Lung (tissue), 12 donors: Measurements from ENCODE around the gene GRM4. TPM values are rescaled to one million over a fixed set of nuclear protein-coding genes. Genes with fewer than 3 reads are reported as not detected.

Source experiments
- ATAC-seq: fragments of 200-7000 bp; cut with Tn5 transposase; one replicate; pipeline ENCODE4 v1.9.1; 2020; ENCODE audit warnings: moderate number of reproducible peaks; ENCODE audit not compliant: insufficient read depth, low FRiP score
- DNase-seq, 3 donors: peaks; one replicate each; pipeline ENCODE4 v3.0.0-alpha.2; 2013 to 2017
- H3K27ac ChIP-seq, 2 donors: one replicate each; pipeline ENCODE4 v1.5.1; 2013; ENCODE audit warnings: mild to moderate bottlenecking in 2 of 2, moderate library complexity in 2 of 2, control low read depth in 1 of 2, inconsistent platforms in 1 of 2, low read depth in 1 of 2, low read length in 1 of 2
- H3K27me3 ChIP-seq, 3 donors: one replicate each; pipeline ENCODE4 v1.5.1; 2013; ENCODE audit warnings: low read length in 2 of 3; ENCODE audit not compliant: control insufficient read depth in 3 of 3, insufficient read depth in 3 of 3
- H3K36me3 ChIP-seq, 4 donors: one replicate each; pipeline ENCODE4 v1.5.1; 2013; ENCODE audit warnings: low read length in 4 of 4, mild to moderate bottlenecking in 1 of 4, moderate library complexity in 1 of 4; ENCODE audit not compliant: control insufficient read depth in 4 of 4, insufficient read depth in 4 of 4
- H3K4me1 ChIP-seq, 5 donors: one replicate each; pipeline ENCODE4 v1.5.1; 2013; ENCODE audit warnings: low read length in 5 of 5, mild to moderate bottlenecking in 2 of 5, moderate library complexity in 1 of 5; ENCODE audit not compliant: control insufficient read depth in 5 of 5, insufficient read depth in 5 of 5
- H3K4me3 ChIP-seq: one replicate; pipeline ENCODE4 v1.5.1; 2013; ENCODE audit warnings: mild to moderate bottlenecking, control low read depth, moderate library complexity
- H3K9ac ChIP-seq, 2 donors: one replicate each; pipeline ENCODE4 v1.5.1; 2013; ENCODE audit warnings: low read length in 2 of 2, control low read depth in 1 of 2; ENCODE audit not compliant: insufficient read depth in 1 of 2
- H3K9me3 ChIP-seq, 4 donors: one replicate each; pipeline ENCODE4 v1.5.1; 2013; ENCODE audit warnings: low read length in 3 of 4, mild to moderate bottlenecking in 1 of 4, moderate library complexity in 1 of 4; ENCODE audit not compliant: control insufficient read depth in 4 of 4, insufficient read depth in 3 of 4
- WGBS, 2 donors: extraction: QIAGEN DNeasy Blood & Tissue Kit; methylation state at CpG; one replicate each; pipeline ENCODE4 v1.1.7; 2013; 5-methylcytosine and 5-hydroxymethylcytosine counted together
- polyA plus RNA-seq, 2 donors: library from polyadenylated mRNA; stranded (reverse); fragments of 200-250 nt; gene quantifications; one replicate each; pipeline ENCODE4 v1.2.1, GENCODE V29; 2013
- total RNA-seq, 2 donors: library from RNA; depleted of rRNA in 1 of 2; stranded (reverse); fragments of >200 nt in 1 of 2; gene quantifications; one replicate each; pipeline ENCODE4 v1.2.1, GENCODE V29; 2014 to 2021
- TF ChIP-seq, protein P1 (sequence below): IDR thresholded peaks from 2 replicates; pipeline ENCODE4 v1.5.1; 2012; ENCODE audit warnings: mild to moderate bottlenecking; ENCODE audit errors: control extremely low read depth, extremely low read depth
- donor health status: control.
- donor health status: control.
- donor health status: Bipolar disorder and iron deficiency.
- donor health status: healthy.
- donor health status: DM: yes; HTN: yes; CAD: no.

GRM4 gene
- total and polyA plus RNA-seq, 4 donors: 0.02 to 0.34 (median 0.09) TPM

DNA sequence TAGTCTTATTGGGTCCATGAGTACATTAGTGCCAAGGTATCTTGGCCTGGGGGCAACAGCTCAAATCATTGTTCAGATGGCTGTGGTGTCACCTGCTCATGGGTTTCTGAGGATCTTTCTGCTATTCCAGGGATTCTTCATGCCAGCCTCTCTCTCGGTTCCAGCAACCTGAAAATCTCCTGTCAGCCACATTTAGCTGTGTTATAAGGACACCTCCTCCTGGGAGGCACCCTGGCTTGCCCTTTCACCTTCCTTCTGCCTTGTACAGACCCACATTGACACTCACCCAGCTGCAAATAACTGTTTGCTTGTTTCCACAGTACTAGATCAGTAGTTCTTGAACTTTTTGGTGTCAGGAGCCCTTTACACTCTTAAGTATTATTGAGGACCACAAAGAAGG, 159.9 kb downstream of the GRM4 start:
- Histone ChIP-seq H3K36me3 (no peaks in the 10 kb centered on the region), H3K4me3 (no peak overlapping the region), H3K27ac (no peak overlapping the region), H3K4me1 (peaks cover 0 to 7% (median 0%) of the 10 kb centered on the region in 5 donors), H3K9me3 (no peaks in the 10 kb centered on the region), H3K27me3 (no peaks in the 10 kb centered on the region), H3K9ac (no peak overlapping the region)
- ATAC-seq: no peak
- 85 to 96% methylated on average over 1 of the region's 1 CpG for WGBS, 2 donors
- no peak for DNase-seq
- TF ChIP-seq, protein P1, sequence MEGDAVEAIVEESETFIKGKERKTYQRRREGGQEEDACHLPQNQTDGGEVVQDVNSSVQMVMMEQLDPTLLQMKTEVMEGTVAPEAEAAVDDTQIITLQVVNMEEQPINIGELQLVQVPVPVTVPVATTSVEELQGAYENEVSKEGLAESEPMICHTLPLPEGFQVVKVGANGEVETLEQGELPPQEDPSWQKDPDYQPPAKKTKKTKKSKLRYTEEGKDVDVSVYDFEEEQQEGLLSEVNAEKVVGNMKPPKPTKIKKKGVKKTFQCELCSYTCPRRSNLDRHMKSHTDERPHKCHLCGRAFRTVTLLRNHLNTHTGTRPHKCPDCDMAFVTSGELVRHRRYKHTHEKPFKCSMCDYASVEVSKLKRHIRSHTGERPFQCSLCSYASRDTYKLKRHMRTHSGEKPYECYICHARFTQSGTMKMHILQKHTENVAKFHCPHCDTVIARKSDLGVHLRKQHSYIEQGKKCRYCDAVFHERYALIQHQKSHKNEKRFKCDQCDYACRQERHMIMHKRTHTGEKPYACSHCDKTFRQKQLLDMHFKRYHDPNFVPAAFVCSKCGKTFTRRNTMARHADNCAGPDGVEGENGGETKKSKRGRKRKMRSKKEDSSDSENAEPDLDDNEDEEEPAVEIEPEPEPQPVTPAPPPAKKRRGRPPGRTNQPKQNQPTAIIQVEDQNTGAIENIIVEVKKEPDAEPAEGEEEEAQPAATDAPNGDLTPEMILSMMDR: no peak

DNA sequence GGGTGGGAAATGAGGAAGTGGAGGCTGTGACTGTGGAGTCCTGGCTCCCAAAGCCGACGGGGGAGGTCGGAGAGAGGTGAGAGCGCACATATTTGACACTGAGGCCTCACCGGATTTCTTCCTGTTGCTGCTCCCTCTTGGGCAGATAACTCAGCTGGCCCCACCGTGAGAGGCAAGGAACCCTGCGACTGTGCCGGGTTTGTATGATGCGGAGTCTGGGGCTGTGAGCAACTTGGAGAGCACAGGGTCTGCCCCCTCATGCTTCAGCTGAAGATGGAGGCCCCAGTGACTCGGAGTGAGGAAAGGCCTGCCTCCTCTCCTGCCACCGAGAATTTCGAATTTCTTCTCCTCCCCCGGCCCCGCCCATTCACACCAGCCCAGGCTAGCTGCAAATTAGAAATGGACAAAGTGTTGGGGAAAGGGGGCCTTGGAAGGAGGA, 160.6 kb downstream of the GRM4 start:
- Histone ChIP-seq H3K4me1 (peaks cover 0 to 7% (median 0%) of the 10 kb centered on the region in 5 donors), H3K27me3 (no peaks in the 10 kb centered on the region), H3K9me3 (no peaks in the 10 kb centered on the region), H3K27ac (no peak overlapping the region), H3K4me3 (no peak overlapping the region), H3K36me3 (no peaks in the 10 kb centered on the region), H3K9ac (no peak overlapping the region)
- TF ChIP-seq, protein P1: no peak
- DNase-seq: peak in 1 of 3 donors; percentile 11
- no peak for ATAC-seq
- WGBS, 2 donors: 74 to 86% methylated on average over 14 of the region's 14 CpGs

DNA sequence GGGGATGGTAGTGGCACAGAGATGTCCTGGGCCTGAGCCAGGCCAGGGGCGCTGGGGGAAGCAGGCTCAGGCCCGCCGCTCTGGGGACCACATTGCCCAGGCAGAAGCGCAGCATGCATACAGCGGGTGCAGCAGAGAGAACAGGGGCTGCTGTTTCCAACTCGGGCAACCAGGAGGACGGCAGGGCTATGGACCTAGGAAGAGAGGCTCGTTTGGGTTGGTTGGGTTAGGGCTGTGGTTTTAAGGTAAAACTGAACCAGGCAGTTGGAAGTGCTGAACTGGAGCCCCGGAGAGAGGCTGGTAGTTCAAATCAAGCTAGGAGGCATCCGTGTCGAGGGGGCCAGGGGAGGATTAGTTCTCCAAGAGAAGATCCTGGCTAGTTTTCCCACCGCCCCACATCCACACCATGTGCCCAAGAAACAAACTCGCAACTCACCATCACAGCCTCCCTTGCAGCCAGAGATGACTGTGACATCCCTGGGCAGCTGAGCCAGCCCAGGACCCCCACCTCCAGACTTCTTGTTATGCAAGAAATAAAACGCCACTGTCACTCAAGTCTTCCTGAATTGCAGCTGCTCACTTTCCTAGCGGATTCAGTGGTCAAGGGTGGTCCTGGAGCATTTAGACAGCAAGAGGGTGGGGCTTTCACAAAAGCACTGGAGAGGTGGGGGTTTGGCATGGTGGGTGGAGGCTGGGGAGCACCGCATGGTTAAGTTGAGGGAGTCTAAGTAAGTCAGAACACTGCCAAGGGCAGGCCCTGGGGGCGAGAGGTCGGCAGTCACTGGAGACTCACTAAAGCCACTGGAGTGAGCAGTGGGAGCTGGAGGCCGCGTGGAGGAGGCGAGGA, 161.2 kb downstream of the GRM4 start:
- no peaks in the 10 kb centered on the region for H3K36me3 ChIP-seq
- no peak overlapping the region for H3K4me3 ChIP-seq
- DNase-seq (peak in 1 of 3 donors; percentile 9), ATAC-seq (no peak)
- no peak overlapping the region for H3K27ac ChIP-seq
- TF ChIP-seq, protein P1: no peak
- H3K4me1 ChIP-seq: peaks cover 0 to 7% (median 0%) of the 10 kb centered on the region in 5 donors
- H3K9ac ChIP-seq: no peak overlapping the region
- no peaks in the 10 kb centered on the region for H3K27me3 ChIP-seq
- 78 to 79% methylated on average over 21 of the region's 21 CpGs for WGBS, 2 donors
- H3K9me3 ChIP-seq: no peaks in the 10 kb centered on the region
